ENCODE results near the gene CHD1L. TPM values are rescaled to one million over a fixed set of nuclear protein-coding genes. Genes with fewer than 3 reads are reported as not detected.

Gene CHD1L
- polyA plus RNA-seq, 1 donor from 2014 or later, result 29.5 TPM

DNA sequence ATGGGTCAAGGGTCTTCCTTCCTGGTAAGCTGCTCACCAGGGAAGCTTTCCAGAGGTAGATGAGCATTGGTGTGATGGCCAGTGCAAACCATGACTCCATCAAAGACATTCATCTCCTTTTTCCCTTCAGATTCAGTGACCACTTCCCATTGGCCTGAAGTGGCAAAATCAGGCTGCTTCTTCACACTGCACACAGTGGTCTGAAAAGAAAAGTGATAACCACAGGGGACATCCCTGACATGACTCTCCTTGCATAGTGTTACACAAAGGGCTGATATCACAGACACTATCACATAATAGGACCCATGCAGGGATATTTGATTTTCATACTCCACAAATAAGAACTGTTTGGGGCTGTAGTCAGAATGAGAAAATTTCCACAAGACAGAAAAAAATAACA, 29.2 kb upstream of the CHD1L start:
- H3F3A ChIP-seq (ENCODE audit: insufficient read depth, low read length, poor library complexity, severe bottlenecking), result no peaks in the 10 kb centered on the region
- no peaks in the 10 kb centered on the region for H3K9me2 ChIP-seq (ENCODE audit: insufficient read depth, low read length)
- H3K27me3 ChIP-seq (ENCODE audit: insufficient read depth, low read depth, low read length), result no peaks in the 10 kb centered on the region
- no peak overlapping the region for H2AFZ ChIP-seq (ENCODE audit: low read depth, low read length)
- no peaks in the 10 kb centered on the region for H4K20me1 ChIP-seq (ENCODE audit: insufficient read depth)
- H3K27ac ChIP-seq (ENCODE audit: low read length), result no peak overlapping the region
- no peaks in the 10 kb centered on the region for H3K79me2 ChIP-seq (replicated peaks; ENCODE audit: insufficient read depth, low read length)
- no peak overlapping the region for H3K9ac ChIP-seq (ENCODE audit: low read length)
- no peak overlapping the region for H3K4me3 ChIP-seq (ENCODE audit: low read length)
- H3K4me2 ChIP-seq (ENCODE audit: low read length), result no peak overlapping the region
- no peaks in the 10 kb centered on the region for H3K9me3 ChIP-seq (ENCODE audit: low read length)
- TF ChIP-seq, protein P1, sequence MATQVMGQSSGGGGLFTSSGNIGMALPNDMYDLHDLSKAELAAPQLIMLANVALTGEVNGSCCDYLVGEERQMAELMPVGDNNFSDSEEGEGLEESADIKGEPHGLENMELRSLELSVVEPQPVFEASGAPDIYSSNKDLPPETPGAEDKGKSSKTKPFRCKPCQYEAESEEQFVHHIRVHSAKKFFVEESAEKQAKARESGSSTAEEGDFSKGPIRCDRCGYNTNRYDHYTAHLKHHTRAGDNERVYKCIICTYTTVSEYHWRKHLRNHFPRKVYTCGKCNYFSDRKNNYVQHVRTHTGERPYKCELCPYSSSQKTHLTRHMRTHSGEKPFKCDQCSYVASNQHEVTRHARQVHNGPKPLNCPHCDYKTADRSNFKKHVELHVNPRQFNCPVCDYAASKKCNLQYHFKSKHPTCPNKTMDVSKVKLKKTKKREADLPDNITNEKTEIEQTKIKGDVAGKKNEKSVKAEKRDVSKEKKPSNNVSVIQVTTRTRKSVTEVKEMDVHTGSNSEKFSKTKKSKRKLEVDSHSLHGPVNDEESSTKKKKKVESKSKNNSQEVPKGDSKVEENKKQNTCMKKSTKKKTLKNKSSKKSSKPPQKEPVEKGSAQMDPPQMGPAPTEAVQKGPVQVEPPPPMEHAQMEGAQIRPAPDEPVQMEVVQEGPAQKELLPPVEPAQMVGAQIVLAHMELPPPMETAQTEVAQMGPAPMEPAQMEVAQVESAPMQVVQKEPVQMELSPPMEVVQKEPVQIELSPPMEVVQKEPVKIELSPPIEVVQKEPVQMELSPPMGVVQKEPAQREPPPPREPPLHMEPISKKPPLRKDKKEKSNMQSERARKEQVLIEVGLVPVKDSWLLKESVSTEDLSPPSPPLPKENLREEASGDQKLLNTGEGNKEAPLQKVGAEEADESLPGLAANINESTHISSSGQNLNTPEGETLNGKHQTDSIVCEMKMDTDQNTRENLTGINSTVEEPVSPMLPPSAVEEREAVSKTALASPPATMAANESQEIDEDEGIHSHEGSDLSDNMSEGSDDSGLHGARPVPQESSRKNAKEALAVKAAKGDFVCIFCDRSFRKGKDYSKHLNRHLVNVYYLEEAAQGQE (IDR thresholded peaks at IDR 0.05; ENCODE audit: borderline replicate concordance), result no peak
- no peak for TF ChIP-seq RAD21 (conservative IDR thresholded peaks at IDR 0.05)
- no peak for TF ChIP-seq POLR2AphosphoS5 (IDR thresholded peaks at IDR 0.05)
- TF ChIP-seq, protein P2, sequence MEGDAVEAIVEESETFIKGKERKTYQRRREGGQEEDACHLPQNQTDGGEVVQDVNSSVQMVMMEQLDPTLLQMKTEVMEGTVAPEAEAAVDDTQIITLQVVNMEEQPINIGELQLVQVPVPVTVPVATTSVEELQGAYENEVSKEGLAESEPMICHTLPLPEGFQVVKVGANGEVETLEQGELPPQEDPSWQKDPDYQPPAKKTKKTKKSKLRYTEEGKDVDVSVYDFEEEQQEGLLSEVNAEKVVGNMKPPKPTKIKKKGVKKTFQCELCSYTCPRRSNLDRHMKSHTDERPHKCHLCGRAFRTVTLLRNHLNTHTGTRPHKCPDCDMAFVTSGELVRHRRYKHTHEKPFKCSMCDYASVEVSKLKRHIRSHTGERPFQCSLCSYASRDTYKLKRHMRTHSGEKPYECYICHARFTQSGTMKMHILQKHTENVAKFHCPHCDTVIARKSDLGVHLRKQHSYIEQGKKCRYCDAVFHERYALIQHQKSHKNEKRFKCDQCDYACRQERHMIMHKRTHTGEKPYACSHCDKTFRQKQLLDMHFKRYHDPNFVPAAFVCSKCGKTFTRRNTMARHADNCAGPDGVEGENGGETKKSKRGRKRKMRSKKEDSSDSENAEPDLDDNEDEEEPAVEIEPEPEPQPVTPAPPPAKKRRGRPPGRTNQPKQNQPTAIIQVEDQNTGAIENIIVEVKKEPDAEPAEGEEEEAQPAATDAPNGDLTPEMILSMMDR (IDR thresholded peaks at IDR 0.05; ENCODE audit: poor library complexity, severe bottlenecking), result no peak
- no peak for TF ChIP-seq MXI1 (conservative IDR thresholded peaks at IDR 0.05; ENCODE audit: poor library complexity, severe bottlenecking)
- no peak for TF ChIP-seq EZH2 (IDR thresholded peaks at IDR 0.05; ENCODE audit: borderline replicate concordance, insufficient read depth, low read length, poor library complexity, severe bottlenecking)
- TF ChIP-seq SMC3 (conservative IDR thresholded peaks at IDR 0.05; ENCODE audit: poor library complexity), result no peak
- TF ChIP-seq EP300 (conservative IDR thresholded peaks at IDR 0.05; ENCODE audit: poor library complexity, severe bottlenecking), result no peak
- no peak for TF ChIP-seq TAF1 (IDR thresholded peaks at IDR 0.05; ENCODE audit: low read depth)
- H3K36me3 ChIP-seq (ENCODE audit: insufficient read depth, low read length), result no peaks in the 10 kb centered on the region

DNA sequence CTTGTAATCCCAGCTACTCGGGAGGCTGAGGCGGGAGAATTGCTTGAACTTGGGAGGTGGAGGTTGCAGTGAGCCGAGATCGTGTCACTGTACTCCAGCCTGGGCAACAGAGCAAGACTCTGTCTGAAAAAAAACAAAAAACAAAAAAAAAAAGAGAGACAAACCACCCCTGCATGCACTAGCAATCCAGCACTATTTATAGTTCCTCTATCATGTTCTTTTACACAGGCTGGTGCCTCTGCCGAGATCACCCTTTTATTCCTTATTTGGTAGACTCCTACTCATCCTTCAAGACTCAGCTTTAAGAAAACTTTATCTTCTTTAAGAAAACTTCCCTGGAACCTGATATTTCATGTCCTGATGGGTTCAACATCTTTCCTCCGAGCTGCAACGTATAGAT, 28.2 kb upstream of the CHD1L start:
- no peaks in the 10 kb centered on the region for H3K27me3 ChIP-seq (ENCODE audit: insufficient read depth, low read depth, low read length)
- no peak overlapping the region for H3K4me2 ChIP-seq (ENCODE audit: low read length)
- H4K20me1 ChIP-seq (ENCODE audit: insufficient read depth), result no peaks in the 10 kb centered on the region
- H3K9me3 ChIP-seq (ENCODE audit: low read length), result no peaks in the 10 kb centered on the region
- no peak overlapping the region for H2AFZ ChIP-seq (ENCODE audit: low read depth, low read length)
- no peaks in the 10 kb centered on the region for H3K79me2 ChIP-seq (replicated peaks; ENCODE audit: insufficient read depth, low read length)
- no peaks in the 10 kb centered on the region for H3K9me2 ChIP-seq (ENCODE audit: insufficient read depth, low read length)
- no peak overlapping the region for H3K4me3 ChIP-seq (ENCODE audit: low read length)
- TF ChIP-seq EZH2 (IDR thresholded peaks at IDR 0.05; ENCODE audit: borderline replicate concordance, insufficient read depth, low read length, poor library complexity, severe bottlenecking), result no peak
- TF ChIP-seq, protein P1 (IDR thresholded peaks at IDR 0.05; ENCODE audit: borderline replicate concordance), result no peak
- no peak for TF ChIP-seq SMC3 (conservative IDR thresholded peaks at IDR 0.05; ENCODE audit: poor library complexity)
- TF ChIP-seq TAF1 (IDR thresholded peaks at IDR 0.05; ENCODE audit: low read depth), result no peak
- no peak for TF ChIP-seq POLR2AphosphoS5 (IDR thresholded peaks at IDR 0.05)
- no peaks in the 10 kb centered on the region for H3F3A ChIP-seq (ENCODE audit: insufficient read depth, low read length, poor library complexity, severe bottlenecking)
- H3K9ac ChIP-seq (ENCODE audit: low read length), result no peak overlapping the region
- H3K36me3 ChIP-seq (ENCODE audit: insufficient read depth, low read length), result no peaks in the 10 kb centered on the region
- no peak overlapping the region for H3K27ac ChIP-seq (ENCODE audit: low read length)
